ENCODE data around the gene PODXL2.
A peak's percentile ranks its signal among the peaks of the same experiment; 100 is the strongest.
"Not testable (repeated sequence)": the region's sequence is repeated elsewhere in the genome, so short reads cannot be mapped to it uniquely, and the experiment has no call there.

The PODXL2 gene

DNA sequence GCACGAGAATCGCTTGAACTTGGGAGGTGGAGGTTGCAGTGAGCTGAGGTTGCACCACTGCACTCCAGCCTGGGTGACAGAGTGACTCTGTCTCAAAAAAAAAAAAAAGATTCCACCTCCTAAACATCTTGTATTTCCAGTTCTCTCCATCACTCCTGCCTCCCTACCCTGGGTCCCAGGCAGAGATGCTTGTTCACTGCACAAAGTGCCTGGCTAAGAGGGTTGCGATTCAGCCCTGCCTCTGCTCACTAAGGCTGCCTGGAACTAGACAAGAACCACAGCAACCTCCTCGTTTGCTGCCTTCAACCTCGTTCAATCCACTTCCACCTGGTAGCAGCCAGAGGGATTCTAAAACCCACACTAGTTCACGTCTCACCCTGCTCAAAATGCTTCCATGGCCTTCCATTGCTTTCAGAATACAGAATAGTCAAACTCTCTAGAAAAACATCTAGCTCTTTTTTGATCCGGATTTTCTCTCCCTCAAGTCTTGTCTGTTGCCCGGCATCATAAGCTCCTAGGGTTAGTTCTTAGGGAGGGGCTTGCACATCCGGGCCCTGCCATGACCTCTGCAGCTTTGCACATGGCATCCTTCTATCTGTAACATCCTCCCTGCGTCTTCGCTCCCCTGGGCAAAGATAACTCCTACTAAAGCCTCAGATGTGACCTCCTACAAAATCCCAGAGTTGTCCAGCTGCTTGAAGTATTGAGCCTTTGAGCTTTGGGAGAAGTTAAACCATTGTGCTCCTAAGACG lies 31.8 kb upstream of the PODXL2 start:
- DNase-seq (ENCODE audit: low spot score), result no peak
- peak overlapping the region; percentile 80 for H3K27ac ChIP-seq
- TF ChIP-seq, protein P1, sequence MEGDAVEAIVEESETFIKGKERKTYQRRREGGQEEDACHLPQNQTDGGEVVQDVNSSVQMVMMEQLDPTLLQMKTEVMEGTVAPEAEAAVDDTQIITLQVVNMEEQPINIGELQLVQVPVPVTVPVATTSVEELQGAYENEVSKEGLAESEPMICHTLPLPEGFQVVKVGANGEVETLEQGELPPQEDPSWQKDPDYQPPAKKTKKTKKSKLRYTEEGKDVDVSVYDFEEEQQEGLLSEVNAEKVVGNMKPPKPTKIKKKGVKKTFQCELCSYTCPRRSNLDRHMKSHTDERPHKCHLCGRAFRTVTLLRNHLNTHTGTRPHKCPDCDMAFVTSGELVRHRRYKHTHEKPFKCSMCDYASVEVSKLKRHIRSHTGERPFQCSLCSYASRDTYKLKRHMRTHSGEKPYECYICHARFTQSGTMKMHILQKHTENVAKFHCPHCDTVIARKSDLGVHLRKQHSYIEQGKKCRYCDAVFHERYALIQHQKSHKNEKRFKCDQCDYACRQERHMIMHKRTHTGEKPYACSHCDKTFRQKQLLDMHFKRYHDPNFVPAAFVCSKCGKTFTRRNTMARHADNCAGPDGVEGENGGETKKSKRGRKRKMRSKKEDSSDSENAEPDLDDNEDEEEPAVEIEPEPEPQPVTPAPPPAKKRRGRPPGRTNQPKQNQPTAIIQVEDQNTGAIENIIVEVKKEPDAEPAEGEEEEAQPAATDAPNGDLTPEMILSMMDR (conservative IDR thresholded peaks at IDR 0.05; ENCODE audit: low read depth), result no peak
- CTCF ChIA-PET, result no interaction called here
- POLR2A ChIA-PET (ENCODE audit: low non-redundant PET), result no interaction called here

GRCh38 chr3:127598841-127599570 lies 30.0 kb upstream of the PODXL2 start:
- TF ChIP-seq, protein P1 (conservative IDR thresholded peaks at IDR 0.05; ENCODE audit: low read depth), result no peak
- ChIA-PET POLR2A (ENCODE audit: low non-redundant PET) (interaction anchor here (0.5 to 0.6 kb wide), 2 partner anchors 8 to 1608 kb away, joined by 3 read pairs; no protein-coding TSS in a partner anchor), CTCF (interaction anchor here (0.7 to 2.0 kb wide), 5 partner anchors 23 to 95 kb away, joined by 3 to 10 read pairs (median 5); no protein-coding TSS in a partner anchor)
- H3K27ac ChIP-seq, result peak overlapping the region; percentile 80
- peak; percentile 30 for DNase-seq (ENCODE audit: low spot score)

DNA sequence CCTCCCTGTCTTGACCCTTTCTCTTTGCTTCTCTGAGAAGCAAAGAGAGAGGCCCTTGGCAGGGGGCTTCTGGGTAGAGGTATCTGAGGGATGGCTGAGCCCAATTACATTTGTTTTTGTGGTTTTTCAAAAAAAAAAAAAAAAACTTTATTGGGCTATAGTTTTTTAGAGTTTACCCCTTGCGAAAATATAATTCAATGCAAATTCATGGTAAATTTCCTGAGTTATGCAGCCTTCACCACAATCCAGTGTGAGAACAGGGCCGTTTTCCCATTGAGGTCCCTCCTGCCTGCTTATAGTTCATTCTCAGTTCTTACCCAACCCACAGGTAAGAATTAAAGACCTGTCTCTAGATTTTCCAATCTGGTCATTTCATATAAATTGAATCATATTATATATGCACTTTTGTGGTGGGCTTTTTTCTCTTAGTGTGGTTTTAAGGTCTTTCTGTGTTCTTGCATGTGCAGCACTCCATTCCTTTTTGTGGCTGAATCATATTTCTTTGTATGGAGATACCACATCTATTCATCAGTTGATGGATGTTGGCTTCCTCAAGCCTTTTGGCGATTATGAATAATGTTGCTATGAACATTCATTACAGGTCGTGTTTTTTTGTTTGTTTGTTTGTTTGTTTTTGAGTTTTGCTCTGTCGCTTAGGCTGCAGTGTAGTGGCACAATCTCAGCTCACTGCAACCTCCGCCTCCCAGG lies 28.1 kb upstream of the PODXL2 start:
- DNase-seq (ENCODE audit: low spot score), result no peak
- H3K27ac ChIP-seq, result peak overlapping the region; percentile 15; the same call in 1 of the 2 replicates
- TF ChIP-seq, protein P1 (conservative IDR thresholded peaks at IDR 0.05; ENCODE audit: low read depth), result no peak
- ChIA-PET CTCF (interaction anchor here (0.6 to 2.0 kb wide), 2 partner anchors 26 to 1193 kb away, joined by 6 to 10 read pairs; no protein-coding TSS in a partner anchor), POLR2A (ENCODE audit: low non-redundant PET) (no interaction called here)

- ChIA-PET CTCF (no interaction called here), POLR2A (ENCODE audit: low non-redundant PET) (no interaction called here)
- TF ChIP-seq, protein P1 (conservative IDR thresholded peaks at IDR 0.05; ENCODE audit: low read depth), result no peak
- no peak overlapping the region for H3K27ac ChIP-seq
- DNase-seq (ENCODE audit: low spot score), result no peak
Measured at GRCh38 chr3:127604035-127604434, 24.9 kb upstream of the PODXL2 start.

GRCh38 chr3:127604546-127605165 lies 24.3 kb upstream of the PODXL2 start:
- TF ChIP-seq, protein P1 (conservative IDR thresholded peaks at IDR 0.05; ENCODE audit: low read depth), result no peak
- CTCF ChIA-PET, result interaction anchor here (0.6 kb wide), 1 partner anchor 131 kb away, joined by 3 read pairs; no protein-coding TSS in a partner anchor
- no peak overlapping the region for H3K27ac ChIP-seq
- POLR2A ChIA-PET (ENCODE audit: low non-redundant PET), result no interaction called here
- no peak for DNase-seq (ENCODE audit: low spot score)

- POLR2A ChIA-PET (ENCODE audit: low non-redundant PET); DNase-seq (ENCODE audit: low spot score); H3K27ac ChIP-seq: not testable (repeated sequence)
- CTCF ChIA-PET, result interaction anchor here (0.6 kb wide), 1 partner anchor 443 kb away, joined by 3 read pairs; no protein-coding TSS in a partner anchor
Measured at GRCh38 chr3:127605547-127605946, 23.4 kb upstream of the PODXL2 start.
